ENCODE measurements around the gene GGA1. TPM values are rescaled to one million over a fixed set of nuclear protein-coding genes. Genes with fewer than 3 reads are reported as not detected.
"Not testable (repeated sequence)": the region's sequence is repeated elsewhere in the genome, so short reads cannot be mapped to it uniquely, and the experiment has no call there.

The GGA1 gene
- total and polyA plus RNA-seq, 2 donors (not counting 1 experiment from before 2014, with no cell fraction given): 18.0 to 27.9 TPM

DNA sequence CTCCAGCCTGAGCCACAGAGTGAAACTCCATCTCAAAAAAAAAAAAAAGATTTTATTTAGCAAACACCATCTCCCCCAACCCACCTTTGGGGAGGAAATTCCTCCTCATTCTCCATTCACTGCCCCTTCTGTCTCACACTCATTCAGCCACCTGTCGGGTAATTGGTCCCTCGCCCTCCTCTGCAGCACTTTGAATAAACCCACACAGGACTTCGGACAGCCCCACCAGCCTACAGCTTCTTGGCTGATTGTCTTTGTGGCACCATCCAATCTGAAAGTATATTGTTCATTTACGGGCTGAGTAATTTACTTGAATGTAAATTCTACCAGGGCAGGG is 7.5 kb upstream of the GGA1 start:
- Histone ChIP-seq H3K4me3 (replicated peaks in 1 of 4; ENCODE audit: control extremely low read depth in 1 of 4, insufficient read depth in 1 of 4, low read depth in 3 of 4, low read length in 4 of 4) (no peak overlapping the region), H3K36me3 (ENCODE audit: control insufficient read depth, insufficient read depth, low read length) (no peaks in the 10 kb centered on the region), H3K27me3 (ENCODE audit: control insufficient read depth, insufficient read depth, low read length) (peaks cover 8% of the 10 kb centered on the region), H3K4me1 (ENCODE audit: control insufficient read depth, extremely low read depth, insufficient read depth, low read length) (no peaks in the 10 kb centered on the region), H3K79me2 (ENCODE audit: control insufficient read depth, insufficient read depth, low read length) (no peaks in the 10 kb centered on the region), H4K20me1 (ENCODE audit: control insufficient read depth, extremely low read depth, insufficient read depth, low read length) (no peaks in the 10 kb centered on the region), H3K27ac (ENCODE audit: insufficient read depth, low read length) (no peak overlapping the region), H3K9ac (ENCODE audit: insufficient read depth, low read length) (no peak overlapping the region), H3K4me2 (ENCODE audit: extremely low read depth, insufficient read depth, low read length) (no peak overlapping the region), H2AFZ (ENCODE audit: low read length) (no peak overlapping the region), H3K9me3 (ENCODE audit: control insufficient read depth, insufficient read depth, low read depth, low read length) (no peaks in the 10 kb centered on the region)
- DNase-seq (ENCODE audit: low read depth in 2 of 2): no peak
- TF ChIP-seq, protein P1, sequence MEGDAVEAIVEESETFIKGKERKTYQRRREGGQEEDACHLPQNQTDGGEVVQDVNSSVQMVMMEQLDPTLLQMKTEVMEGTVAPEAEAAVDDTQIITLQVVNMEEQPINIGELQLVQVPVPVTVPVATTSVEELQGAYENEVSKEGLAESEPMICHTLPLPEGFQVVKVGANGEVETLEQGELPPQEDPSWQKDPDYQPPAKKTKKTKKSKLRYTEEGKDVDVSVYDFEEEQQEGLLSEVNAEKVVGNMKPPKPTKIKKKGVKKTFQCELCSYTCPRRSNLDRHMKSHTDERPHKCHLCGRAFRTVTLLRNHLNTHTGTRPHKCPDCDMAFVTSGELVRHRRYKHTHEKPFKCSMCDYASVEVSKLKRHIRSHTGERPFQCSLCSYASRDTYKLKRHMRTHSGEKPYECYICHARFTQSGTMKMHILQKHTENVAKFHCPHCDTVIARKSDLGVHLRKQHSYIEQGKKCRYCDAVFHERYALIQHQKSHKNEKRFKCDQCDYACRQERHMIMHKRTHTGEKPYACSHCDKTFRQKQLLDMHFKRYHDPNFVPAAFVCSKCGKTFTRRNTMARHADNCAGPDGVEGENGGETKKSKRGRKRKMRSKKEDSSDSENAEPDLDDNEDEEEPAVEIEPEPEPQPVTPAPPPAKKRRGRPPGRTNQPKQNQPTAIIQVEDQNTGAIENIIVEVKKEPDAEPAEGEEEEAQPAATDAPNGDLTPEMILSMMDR (conservative IDR thresholded peaks at IDR 0.05 in 1 of 2, IDR thresholded peaks at IDR 0.05 in 1 of 2; ENCODE audit: low read depth in 1 of 2, low read length in 2 of 2): no peak
- TF ChIP-seq EZH2 (IDR thresholded peaks at IDR 0.05; ENCODE audit: low read length, missing control alignments): no peak

DNA sequence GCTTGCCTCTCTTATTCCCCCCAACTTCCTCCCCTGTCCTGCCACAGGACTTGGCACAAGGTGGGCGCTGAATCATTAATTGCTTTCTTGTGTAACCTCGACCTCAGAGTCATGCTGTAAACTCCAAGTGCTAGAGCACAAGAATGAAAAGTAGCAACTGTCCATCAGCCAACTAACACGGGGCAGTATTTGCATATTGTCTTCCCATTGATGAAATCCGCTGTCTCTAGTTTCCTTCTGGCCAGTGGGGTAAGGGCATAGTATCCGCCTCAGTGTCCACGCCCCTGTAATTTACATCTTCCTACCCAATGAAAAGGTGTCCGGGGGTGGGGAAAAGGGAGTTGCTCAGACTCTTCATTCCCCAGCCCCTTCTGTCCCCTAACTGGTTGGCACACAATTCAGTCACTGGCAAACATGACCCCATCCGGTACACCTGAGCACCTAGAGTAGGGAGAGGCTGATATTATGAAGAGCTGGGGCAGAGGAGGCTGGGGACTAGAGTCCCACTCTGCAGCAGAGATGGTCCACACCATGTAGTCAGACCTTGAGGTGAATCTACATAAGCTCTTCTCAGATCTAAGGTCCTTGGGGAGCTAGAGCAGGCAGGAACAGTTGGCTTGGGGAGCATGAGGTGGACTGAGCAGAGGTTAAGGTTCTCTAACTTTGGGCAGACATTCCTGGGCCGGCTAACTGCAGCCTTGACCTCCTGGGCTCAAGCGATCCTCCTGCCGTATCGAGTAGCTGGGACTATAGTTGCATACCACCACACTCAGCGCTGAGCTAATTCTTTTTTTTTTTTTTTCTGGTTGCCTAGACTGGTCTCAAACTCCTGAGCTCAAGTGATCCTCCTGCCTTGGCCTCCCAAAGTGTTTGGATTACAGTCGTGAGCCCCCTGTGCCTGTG is 6.8 kb upstream of the GGA1 start:
- no peak overlapping the region for H3K27ac ChIP-seq (ENCODE audit: insufficient read depth, low read length)
- no peak overlapping the region for H3K4me3 ChIP-seq (replicated peaks in 1 of 4; ENCODE audit: control extremely low read depth in 1 of 4, insufficient read depth in 1 of 4, low read depth in 3 of 4, low read length in 4 of 4)
- H3K36me3 ChIP-seq (ENCODE audit: control insufficient read depth, insufficient read depth, low read length): no peaks in the 10 kb centered on the region
- H3K4me1 ChIP-seq (ENCODE audit: control insufficient read depth, extremely low read depth, insufficient read depth, low read length): no peaks in the 10 kb centered on the region
- no peak overlapping the region for H2AFZ ChIP-seq (ENCODE audit: low read length)
- H4K20me1 ChIP-seq (ENCODE audit: control insufficient read depth, extremely low read depth, insufficient read depth, low read length): no peaks in the 10 kb centered on the region
- peak; percentile 21 to 67 for DNase-seq (ENCODE audit: low read depth in 2 of 2)
- no peaks in the 10 kb centered on the region for H3K9me3 ChIP-seq (ENCODE audit: control insufficient read depth, insufficient read depth, low read depth, low read length)
- H3K79me2 ChIP-seq (ENCODE audit: control insufficient read depth, insufficient read depth, low read length): no peaks in the 10 kb centered on the region
- H3K4me2 ChIP-seq (ENCODE audit: extremely low read depth, insufficient read depth, low read length): no peak overlapping the region
- TF ChIP-seq, protein P1 (conservative IDR thresholded peaks at IDR 0.05 in 1 of 2, IDR thresholded peaks at IDR 0.05 in 1 of 2; ENCODE audit: low read depth in 1 of 2, low read length in 2 of 2): no peak
- TF ChIP-seq EZH2 (IDR thresholded peaks at IDR 0.05; ENCODE audit: low read length, missing control alignments): no peak
- H3K9ac ChIP-seq (ENCODE audit: insufficient read depth, low read length): no peak overlapping the region
- peaks cover 8% of the 10 kb centered on the region for H3K27me3 ChIP-seq (ENCODE audit: control insufficient read depth, insufficient read depth, low read length)

DNA sequence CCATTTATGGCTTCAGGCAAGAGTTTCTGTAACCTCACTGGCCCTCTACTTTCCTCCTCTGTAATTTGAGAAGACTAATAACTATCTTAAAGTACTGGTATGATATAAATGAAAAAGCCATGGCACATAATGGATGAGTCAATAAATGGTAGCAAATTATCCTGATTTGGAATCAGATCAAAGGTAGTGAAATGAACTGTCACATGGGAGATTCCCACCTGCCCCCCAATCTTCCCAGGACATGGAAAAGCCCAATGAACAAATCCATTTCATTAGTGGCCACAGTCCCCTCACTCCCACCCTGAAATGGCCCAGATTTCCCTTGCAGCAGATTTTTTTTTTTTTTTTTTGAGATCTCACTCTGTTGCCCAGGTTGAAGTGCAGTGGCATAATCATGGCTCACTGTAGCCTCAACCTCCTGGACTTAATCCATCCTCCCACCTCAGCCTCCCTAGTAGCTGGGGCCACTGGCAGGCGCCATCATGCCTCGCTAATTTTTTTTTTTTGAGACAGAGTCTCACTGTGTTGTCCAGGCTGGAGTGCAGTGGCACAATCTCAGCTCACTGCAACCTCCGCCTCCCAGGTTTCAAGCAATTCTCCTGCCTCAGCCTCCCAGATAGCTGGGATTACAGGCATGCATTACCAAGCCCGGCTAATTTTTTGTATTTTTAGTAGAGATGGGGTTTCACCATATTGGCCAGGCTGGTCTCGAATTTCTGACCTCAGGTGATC is 5.9 kb upstream of the GGA1 start:
- not testable (repeated sequence) for H3K4me2 ChIP-seq (ENCODE audit: extremely low read depth, insufficient read depth, low read length); H4K20me1 ChIP-seq (ENCODE audit: control insufficient read depth, extremely low read depth, insufficient read depth, low read length); DNase-seq (ENCODE audit: low read depth in 2 of 2); H3K27ac ChIP-seq (ENCODE audit: insufficient read depth, low read length); H3K36me3 ChIP-seq (ENCODE audit: control insufficient read depth, insufficient read depth, low read length); H2AFZ ChIP-seq (ENCODE audit: low read length); H3K4me3 ChIP-seq (replicated peaks in 1 of 4; ENCODE audit: control extremely low read depth in 1 of 4, insufficient read depth in 1 of 4, low read depth in 3 of 4, low read length in 4 of 4); H3K9ac ChIP-seq (ENCODE audit: insufficient read depth, low read length); H3K4me1 ChIP-seq (ENCODE audit: control insufficient read depth, extremely low read depth, insufficient read depth, low read length); H3K79me2 ChIP-seq (ENCODE audit: control insufficient read depth, insufficient read depth, low read length); H3K9me3 ChIP-seq (ENCODE audit: control insufficient read depth, insufficient read depth, low read depth, low read length); H3K27me3 ChIP-seq (ENCODE audit: control insufficient read depth, insufficient read depth, low read length)
